GM19452 (cell line): ENCODE measurements around the gene SAPCD2.
"Not testable (repeated sequence)": the region's sequence is repeated elsewhere in the genome, so short reads cannot be mapped to it uniquely, and the experiment has no call there.

ENCODE experiments used
- ATAC-seq: cut with Tn5 transposase; IDR thresholded peaks from one replicate; pipeline ENCODE4 v1.9.1; 2021; ENCODE audit not compliant: unreplicated experiment

SAPCD2 gene

DNA sequence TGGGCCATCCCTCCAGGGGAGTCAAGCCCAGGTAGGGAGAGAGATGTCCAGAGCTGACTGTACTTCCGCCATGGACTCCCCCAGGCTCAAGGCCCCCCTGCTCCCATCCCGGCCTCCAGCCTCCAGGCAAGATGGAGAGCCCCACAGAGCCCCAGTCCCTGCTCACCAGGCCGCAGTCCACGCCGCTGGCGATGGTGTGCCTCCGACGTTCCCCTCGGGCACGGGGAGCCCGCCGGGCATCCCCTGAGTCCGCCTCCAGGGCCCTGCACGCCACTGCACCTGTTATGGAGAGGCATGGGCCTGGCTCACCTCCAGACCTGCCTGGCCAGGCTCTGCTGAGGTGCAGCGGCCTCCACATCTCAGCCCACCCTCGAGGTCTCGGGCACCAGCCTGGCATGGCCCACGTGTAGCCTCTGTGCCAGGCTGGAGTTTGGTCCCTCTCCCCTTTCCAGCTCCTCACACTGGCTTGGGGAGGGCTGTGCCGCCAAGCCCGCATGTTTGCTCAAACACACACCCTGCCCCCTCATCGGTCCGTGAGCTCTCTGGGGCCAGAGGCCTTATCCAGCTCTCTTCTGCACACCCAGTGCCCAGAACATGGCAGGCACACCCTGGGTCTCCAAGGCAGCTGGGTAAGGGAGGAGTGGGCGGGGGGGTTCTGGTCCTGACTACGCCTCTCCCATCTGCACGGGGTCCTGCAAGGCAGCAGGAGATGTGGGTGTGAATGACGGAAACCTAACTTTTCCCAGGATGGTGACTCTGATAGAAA is 4.1 kb downstream of the SAPCD2 start:
- ATAC-seq: no peak

DNA sequence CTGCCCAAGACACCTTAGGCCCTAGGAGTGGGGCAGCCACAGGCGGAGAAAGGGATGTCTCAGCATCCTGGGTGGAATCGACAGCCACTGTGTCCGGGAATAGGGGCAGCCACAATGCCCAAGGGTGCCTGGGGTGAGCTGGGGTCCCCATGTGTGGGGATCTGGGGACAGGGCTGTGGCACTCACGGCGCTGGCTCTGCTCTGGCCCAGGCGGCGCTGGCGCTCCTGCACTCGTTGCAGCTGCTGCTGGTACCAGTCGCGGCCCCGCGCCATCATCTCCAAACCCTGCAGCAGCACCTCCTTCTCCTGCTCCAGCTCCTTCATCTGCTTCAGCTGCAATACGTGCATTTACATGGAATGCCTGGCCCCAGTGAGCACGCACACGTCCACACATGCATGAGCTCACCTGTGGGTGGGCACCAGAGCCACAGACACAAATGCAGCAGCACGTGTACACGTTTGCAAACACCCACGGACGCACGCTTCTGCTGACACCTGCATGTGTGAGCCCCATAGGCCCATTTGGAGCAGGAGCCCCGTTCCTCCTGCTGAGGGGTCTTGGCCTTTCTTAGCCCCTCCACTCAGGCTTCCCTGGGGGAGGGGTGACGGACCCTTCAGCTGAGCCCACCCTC is 4.9 kb downstream of the SAPCD2 start:
- no peak for ATAC-seq

DNA sequence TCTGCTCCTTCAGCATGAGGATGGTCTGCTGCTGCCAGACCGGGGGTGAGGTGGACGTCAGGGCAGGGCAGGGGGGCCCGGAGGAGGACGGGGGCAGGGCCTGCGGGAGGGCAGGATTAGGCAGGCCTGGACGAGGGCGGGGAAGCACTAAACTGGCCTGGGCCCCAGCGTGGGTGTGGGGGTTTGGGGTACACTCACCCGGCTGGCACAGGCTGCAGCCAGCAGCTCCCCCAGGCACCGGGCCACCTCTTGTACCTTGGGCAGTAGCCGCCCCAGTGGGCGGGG is 5.5 kb downstream of the SAPCD2 start:
- ATAC-seq: no peak

DNA sequence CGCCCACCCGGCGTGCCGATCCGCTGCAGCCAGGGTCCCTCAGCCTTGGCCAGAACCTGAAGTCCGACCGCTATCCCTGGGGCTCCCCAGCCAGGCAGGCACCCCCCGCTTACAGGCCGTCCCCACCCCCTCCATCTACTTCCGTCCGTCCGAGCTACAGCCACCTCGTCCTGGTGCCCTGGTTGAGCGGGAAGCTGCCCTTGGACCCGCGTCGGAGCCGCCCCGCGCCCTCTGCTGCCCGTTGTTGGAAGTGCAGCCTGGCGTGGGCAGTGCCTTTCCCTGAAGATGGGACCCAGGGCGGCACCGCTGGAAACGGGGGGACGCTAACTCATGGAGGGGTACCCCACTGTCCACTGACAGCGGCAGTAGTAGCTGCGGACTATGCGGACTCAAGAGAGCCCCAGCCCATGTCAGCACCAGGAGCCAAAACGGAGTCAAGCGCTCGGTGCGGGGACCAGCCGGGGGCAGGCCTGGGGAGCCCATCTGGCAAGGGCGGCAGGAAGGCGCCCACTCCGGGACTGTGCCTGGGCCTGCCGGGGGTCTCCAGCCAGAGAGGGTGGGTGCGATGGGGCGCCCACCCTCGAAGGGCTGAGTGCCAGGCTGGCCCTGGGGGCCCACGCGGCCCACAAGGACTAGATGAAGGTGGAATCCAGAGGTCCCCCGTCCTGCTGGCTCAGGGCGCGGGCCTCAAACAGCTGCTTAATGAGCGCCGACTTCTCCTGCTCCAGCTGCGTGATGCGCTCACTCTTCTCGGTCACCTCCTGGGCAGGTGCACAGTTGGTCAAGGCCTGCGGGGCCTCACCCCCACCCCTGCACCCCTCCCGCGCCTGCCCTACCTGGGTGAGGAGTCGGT is 6.1 kb downstream of the SAPCD2 start:
- no peak for ATAC-seq

DNA sequence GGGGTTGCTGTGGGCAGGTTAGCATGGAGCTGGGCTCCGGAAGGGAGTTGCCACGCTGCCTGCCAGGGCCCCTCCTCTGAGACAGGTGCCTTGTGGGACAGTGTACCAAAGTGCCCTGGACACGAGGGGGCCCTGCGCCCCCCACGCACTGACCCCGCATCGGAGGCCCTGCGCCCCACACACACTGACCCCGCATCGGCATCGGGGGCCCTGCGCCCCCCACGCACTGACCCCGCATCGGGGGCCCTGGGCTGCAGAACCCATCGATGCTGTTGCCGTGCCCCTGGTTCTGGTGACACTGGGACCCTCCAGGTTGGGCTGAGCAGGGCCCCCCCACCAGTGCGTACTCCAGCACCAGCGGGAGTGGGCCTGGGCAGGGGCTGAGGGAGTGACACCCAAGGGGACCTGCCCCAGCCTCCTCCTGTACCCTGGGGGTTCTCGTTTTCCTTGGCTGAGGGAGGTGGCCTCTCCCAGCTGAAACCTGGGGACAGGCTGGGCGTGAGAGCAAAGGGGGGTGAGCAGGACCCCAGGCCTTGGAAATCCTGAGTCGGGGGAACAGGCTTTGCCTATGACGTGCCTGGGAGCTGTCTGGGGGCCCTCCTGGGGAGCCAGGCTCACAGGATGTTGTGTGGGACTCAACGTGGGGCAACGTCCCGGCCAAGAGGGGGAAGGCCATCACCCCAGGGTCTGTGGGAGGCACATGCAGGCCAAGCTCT is 6.9 kb downstream of the SAPCD2 start:
- ATAC-seq: no peak

DNA sequence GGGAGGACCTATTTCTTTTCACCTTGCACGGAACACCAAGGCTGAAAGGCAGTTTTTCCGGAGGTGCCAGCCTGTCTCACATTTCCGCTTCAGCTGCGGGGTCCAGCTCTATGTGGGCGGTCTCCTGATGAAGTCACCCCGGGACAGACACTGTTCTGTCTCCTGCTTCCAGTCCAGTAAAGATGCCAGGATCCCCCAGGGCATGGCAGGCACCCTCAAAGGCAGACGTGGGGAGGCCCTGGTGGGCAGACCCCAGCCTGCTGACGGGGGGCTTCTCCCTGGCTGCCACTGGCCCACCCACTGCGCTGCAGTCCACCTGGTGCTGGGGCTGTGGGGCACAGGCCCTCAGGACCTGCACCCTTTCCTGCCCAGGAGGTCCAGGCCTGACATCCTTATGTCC is 7.6 kb downstream of the SAPCD2 start:
- not testable (repeated sequence) for ATAC-seq

DNA sequence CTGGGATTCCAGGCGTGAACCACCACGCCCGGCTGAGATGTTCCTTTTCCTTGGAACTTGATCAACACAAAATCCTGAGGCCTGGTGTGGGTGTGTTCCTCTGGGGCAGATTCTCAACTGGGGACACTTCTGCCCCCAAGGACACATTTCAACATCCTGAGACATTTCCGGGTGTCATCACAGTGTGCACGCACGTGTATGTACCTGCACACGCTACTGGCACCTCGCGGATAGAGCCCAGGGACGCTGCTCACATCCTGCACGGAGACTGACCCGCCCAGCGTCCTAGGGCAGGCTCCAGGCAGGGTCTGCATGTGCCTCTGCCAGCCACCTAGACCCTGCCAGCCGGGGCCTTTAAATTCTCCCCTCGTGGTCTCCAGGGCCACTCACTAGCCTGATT is 8.0 kb downstream of the SAPCD2 start:
- no peak for ATAC-seq

DNA sequence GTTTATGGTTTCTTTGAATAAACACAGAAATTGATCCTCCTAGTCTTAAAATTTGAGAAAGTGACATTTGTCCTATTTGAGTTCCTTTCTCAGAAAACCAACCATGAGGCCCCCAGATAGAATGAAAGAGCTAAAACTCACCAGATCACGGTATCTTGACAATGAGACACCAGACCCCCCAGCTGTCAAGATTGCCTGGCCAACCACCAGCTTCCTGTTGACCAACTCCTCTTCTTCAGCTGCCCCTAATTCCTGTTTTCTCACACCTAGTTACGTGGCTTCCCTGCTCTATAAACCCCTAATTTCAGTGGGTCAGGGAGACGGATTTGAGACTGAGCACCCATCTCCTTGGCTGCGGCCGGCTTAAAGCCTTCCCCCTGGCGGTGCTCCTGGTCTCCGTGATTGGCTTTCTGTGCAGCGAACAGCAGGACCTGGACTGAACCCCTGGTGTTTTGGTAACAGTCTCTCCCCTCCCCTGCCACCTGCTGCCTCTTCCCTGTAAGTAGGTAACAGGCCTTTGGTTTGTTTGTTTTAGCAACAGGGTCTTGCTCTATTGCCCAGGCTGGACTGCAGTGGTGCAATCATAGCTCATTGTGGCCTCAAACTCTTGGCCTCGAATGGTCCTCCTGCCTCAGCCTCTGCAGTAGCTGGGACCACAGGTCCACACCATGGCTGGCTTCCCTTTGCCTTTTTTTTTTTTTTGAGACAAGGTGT is 11.7 kb downstream of the SAPCD2 start:
- ATAC-seq: no peak

DNA sequence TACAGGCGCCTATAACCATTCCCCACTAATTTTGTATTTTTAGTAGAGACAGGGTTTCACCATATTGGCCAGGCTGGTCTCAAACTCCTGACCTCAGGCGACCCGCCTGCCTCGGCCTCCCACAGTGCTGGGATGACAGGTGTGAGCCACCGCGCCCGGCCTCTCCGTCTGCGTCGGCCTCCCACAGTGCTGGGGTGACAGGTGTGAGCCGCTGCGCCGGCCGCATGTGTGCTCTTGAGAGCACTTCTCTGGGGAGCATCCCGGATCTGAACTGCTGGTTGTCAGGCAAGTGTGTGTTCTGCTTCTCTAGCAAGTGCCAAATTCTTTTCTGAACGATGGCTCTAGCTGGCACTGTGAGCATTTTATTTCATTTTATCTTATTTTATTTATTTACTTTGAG is 12.8 kb downstream of the SAPCD2 start:
- no peak for ATAC-seq

DNA sequence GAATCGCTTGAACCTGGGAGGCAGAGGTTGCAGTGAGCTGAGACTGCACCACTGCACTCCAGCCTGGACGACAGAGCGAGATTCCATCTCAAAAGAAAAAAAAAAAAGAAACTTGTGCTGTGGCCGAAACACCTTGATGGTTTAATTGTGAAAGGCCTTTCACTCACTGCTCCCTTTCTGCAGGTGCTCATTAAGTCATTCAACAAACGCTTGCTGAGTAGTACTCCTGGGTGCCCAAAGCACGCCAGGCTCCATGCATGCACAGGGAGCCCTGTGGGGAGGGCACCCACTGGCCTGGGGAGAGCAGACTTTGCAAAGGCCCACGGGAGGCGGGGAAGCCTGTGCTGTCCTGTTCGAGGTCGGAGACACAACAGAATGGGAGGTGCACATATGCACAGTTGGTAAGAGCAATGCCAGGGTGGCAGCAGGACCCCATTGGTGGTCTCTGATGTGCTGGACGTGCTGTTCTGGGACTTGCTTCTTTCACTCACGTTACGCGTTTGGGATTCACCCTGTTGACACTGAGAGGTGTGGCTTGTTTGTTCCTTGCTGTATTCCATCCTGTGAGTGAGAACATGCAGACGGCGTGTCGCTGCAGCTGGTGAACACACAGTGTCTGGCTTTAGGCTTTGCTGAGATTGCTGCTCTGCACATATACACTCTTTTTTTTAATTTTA is 13.5 kb downstream of the SAPCD2 start:
- no peak for ATAC-seq

DNA sequence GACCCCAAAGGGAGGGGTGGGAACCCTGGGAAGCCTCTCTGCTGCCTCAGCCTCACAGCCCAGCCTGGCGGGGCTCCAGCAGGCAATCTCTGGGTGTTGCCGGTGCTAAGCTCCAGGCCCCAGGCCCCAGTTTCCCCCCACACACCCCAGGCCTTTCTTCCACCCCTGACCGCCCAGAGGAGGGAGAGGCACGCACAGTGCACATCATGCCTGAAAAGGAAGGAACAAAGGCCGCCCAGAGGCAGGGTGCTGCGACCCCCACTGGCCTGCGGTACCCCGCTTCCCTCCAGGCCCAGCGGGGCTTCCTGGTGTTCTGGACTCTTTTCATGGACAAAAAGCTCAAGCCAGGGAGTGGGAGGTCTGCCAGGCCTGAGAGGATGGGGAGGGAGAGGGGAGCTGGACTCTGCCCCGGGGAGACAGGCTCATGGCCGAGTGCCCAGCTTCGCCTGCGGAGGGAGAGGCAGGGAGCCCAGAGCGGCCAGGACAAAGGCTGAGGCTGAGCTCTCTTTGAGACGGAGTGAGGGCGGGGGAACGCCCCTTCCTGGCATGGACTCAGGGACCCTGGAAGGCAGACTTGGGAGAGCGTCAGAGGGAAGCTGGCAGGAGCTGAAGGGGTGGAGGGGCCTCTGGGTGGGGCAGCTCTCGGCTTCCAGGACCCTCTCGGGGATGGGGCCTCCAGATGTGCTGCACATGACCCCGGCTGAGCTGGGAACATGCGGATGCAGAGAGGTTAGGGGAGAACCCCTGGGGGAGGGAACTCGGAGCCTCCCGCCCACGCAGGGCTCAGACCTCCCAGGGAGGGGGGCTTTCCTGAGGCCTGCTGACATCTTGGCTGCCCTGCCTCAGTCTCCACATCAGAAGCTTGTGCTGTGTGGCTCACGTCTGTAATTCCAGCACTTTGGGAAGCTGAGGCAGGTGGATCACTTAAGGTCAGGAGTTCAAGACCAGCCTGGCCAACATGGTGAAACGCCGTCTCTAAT is 14.7 kb downstream of the SAPCD2 start:
- no peak for ATAC-seq

DNA sequence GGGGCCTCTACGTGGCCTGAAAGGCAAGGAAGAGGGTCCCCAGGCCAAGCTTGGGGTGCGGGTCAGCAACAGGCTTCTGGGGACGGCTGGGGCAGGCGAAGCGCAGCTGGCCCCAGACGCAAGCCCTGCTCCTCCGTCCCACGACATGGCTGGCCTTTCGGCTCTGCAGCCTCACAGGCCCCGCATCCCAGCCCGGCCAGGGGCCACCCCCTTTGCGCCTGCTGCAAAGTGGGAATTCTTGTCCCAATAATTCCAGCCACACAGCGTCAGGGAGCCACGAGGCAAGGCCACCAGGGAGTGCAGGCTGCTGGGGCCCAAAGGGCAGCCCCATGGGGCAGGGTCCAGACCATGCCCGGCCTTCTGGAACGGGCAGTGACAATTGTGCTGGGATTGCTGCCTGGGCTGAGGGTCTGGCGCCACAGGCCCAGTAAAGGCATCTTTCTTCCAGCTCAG is 15.4 kb downstream of the SAPCD2 start:
- ATAC-seq: no peak

DNA sequence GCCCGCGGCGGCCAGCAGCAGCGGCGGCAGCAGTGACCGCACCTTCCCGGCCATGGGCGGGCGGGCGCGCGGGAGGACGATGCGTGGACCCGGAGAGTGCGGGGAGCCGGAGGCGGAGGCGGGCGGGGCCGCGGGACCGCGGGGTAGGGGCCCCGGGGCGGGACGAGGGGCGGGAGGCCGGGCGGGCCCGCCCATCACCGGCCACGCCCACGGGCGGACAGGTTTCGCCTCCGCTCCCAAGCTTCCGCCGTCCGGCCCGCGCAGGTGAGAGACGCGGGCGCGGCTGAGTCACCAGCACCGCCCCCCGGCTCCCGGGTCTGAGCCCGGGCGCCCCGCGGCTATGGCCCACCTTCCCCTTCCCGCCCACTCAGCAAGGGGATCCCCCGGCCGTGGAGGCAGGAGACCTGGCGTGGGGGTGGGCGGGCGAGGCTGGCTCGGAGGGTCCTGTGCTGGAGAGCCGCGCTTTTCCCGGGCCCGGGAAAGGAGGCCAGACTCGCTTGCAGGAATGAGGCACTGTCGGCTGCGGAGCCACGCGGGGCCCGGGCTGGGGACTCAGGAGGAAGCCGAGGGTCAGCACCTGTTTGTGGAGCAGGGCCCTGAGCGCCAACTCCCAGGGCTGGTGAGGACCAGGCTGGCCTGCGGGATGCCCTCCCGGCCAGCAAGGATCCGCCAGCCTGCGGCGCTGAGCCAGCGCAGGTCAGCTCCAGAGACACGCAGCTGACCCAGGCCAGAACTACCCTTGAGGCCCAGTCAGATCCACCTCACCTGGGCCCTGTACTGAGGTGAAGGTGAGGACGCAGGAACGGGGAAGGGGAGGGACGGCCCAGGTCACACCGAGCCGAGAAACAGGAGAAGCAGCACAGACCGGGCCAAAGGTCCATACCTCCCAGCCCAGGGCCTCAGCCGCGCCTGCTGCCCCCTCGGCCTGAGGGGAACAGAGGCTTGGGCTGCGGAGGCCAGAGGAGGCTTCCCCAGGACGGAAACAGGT is 16.1 kb downstream of the SAPCD2 start, which contains the start of gene ENTPD2:
Gene ENTPD2 (minus strand): TSS at position 118 of the 988 bp plus-strand sequence. CDS start 64 bp downstream, at position 54.
- no peak for ATAC-seq

DNA sequence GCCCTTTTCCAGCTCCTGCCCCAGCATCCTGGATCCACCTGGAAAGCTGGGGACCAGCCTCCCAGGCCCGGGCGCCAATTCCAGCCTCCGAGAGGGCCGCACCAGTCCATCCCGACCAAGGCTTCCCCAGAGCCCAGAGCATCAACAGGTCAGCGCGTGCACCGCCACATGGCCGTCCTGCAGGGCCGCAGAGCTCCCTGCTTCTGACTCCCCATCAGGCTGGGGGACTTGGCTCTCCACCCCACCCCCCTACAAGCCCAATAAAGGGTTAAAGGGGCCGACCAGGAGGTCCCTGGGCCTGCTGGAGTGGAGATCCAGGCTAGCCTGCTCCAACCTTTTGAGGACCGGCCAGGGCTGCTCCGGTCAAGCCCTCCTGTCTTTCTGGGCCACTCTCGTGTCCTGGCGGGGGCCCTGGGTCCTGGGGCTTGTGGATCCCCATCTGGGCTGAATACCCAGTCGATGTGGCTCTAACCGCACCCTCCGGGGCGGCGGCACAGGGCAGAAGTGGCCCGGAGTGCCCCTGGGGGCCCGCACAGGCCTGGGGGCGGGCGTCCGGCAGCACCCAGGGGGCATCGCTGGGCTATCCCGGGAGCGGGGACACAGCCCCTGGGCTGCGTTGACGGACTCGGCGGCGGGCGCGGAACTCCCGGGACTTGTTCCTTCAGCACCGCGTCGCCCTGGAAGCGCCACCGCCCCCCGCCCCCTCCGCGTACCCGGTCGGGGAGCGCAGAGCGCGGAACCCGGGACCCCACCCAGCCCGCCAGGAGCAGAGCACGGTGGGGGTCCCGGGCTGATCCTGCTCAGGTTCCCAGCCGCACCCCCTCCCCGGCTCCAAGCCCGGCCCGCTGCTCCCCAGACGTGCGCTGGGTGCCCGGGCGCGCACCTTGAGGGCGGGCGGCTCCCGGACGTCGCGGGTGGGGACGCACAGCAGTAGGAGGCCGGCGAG is 17.1 kb downstream of the SAPCD2 start:
- no peak for ATAC-seq

DNA sequence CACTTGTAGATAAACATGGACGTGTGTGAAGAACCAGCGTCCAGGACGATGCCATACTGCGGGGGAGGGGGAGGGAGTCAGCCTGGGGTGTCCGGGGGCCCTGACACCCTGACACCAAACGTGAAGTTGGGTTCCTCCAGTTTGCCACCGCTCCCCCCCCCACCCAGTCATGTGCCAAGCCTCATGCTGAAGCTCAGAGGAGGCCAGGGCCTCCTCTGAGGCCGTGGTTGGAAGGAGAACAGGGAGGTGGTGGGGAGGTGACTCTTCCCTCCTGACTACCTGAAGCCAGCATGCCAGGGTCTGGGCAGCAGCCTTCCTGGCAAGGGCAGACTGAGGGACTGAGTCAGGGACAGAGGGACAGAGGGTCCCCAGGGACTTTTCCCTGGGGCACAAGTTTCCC is 18.1 kb downstream of the SAPCD2 start:
- ATAC-seq: no peak

DNA sequence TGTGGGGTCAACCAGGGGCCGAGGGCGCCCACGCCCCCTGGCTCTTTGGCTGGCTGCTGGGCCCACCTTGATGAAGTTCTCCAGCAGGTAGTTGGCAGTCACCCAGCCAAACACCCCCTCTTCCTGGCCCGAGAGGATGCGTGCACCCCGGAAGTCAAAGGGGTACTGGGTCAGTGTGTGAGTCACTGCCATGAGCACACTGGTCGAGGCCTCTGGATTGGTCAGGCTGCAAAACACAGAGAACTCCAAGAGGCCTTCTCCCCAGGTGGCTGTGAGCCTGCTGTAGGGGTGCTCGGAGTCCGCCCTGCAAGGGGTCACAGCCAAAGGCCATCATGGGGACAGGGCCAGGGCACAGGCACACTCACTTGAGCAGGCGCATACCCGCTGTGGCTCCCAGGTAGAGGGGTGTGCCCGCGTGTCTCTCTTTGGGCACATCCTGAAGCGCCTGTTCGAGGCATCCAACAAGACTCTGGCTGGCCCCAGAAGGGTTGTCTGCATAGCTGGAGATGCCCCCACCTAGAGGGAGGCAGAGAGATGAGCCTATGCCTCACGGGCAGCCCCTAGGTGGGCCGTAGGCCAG is 19.1 kb downstream of the SAPCD2 start:
- ATAC-seq: no peak
